Measurements from ENCODE around the gene FZR1.

- no peak for TF ChIP-seq CTCF (IDR thresholded peaks at IDR 0.05)
- no peak for TF ChIP-seq ZFX (IDR thresholded peaks at IDR 0.05; ENCODE audit: borderline replicate concordance)
Observed at GRCh38 chr19:3536429-3537100, 30.5 kb downstream of the FZR1 start.
